Suprapubic skin (tissue), 4 donors: ENCODE measurements around the gene JUNB.

Experiments
- POLR2A ChIP-seq, 2 donors: fragments of 450-650 bp; IDR thresholded peaks; one replicate each; pipeline ENCODE4 v1.6.1; 2017; ENCODE audit warnings: antibody characterized with exemption in 2 of 2, mild to moderate bottlenecking in 2 of 2, moderate library complexity in 2 of 2
- POLR2AphosphoS5 ChIP-seq, 3 donors: sonication (generic); formaldehyde crosslinking; IDR thresholded peaks; one replicate each; pipeline ENCODE4 v1.6.1; 2017; ENCODE audit warnings: antibody characterized with exemption in 3 of 3
- TF ChIP-seq, protein P1 (sequence below), 2 donors: fragments of 200-600 bp in 1 of 2; fragments of 450-650 bp in 1 of 2; sonication (generic) in 1 of 2; IDR thresholded peaks; one replicate each; pipeline ENCODE4 v1.5.1; 2016 to 2019; ENCODE audit warnings: antibody characterized with exemption in 2 of 2, mild to moderate bottlenecking in 1 of 2, moderate library complexity in 1 of 2

DNA sequence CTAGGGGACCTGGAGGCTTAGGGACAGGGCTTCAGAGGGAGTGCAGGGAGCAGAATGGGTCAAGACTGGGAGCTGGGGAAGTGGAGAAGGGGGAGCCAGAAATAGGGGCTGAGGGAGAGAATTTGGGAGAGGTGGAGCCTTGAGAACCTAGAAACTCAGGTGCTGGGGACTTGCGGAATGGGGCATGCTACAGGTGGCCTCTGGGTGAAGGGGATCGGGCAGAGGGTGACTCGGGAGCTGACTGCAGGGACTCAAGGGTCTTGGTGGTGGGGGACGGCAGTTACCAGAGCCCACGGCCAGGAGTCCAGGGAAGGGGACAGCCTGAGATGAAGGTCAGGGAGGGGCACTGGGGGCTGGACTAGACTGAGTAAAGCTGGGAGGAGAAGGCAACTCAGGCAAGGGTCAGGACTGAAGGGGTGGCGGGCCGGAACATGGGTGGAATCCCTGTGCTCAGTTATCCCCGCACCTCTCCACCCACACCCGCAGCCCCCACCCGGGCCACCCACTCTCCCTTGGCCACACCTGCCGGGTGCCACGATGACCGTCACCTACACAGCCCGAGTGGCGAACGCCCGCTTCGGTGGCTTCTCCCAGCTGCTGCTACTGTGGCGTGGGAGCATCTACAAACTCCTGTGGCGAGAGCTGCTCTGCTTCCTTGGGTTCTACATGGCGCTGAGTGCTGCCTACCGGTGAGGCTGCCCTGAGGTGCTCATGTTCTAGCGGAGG lies 39.1 kb upstream of the JUNB start:
- TF ChIP-seq, protein P1, sequence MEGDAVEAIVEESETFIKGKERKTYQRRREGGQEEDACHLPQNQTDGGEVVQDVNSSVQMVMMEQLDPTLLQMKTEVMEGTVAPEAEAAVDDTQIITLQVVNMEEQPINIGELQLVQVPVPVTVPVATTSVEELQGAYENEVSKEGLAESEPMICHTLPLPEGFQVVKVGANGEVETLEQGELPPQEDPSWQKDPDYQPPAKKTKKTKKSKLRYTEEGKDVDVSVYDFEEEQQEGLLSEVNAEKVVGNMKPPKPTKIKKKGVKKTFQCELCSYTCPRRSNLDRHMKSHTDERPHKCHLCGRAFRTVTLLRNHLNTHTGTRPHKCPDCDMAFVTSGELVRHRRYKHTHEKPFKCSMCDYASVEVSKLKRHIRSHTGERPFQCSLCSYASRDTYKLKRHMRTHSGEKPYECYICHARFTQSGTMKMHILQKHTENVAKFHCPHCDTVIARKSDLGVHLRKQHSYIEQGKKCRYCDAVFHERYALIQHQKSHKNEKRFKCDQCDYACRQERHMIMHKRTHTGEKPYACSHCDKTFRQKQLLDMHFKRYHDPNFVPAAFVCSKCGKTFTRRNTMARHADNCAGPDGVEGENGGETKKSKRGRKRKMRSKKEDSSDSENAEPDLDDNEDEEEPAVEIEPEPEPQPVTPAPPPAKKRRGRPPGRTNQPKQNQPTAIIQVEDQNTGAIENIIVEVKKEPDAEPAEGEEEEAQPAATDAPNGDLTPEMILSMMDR (IDR thresholded peaks at IDR 0.05) = no peak
- TF ChIP-seq POLR2AphosphoS5 (IDR thresholded peaks at IDR 0.05) (no peak), POLR2A (IDR thresholded peaks at IDR 0.05) (no peak)
